H1 (cell line): ENCODE data around the gene MYH10. TPM values are rescaled to one million over a fixed set of nuclear protein-coding genes. Genes with fewer than 3 reads are reported as not detected.

Experiments
- CTCF ChIA-PET: fragments of 300-600 bp; sonication (Branson Sonifier 250); formaldehyde crosslinking; loops from one replicate; lab custom pipeline; 2021; ENCODE audit not compliant: partially characterized antibody; lab: Charles Lee
- POLR2A ChIA-PET: fragments of 300-600 bp; sonication (Branson Sonifier 250); formaldehyde crosslinking; loops from one replicate; lab custom pipeline; 2021; ENCODE audit warnings: inconsistent platforms; ENCODE audit not compliant: partially characterized antibody; lab: Charles Lee
- DNase-seq, 2 experiments: peaks; one replicate each; pipeline versions ENCODE4 v3.0.0 to v3.0.0-alpha.2; 2010 to 2022; ENCODE audit warnings: low spot score in 2 of 2, low read depth in 1 of 2, mixed read lengths in 1 of 2
- FAIRE-seq: peaks from 2 replicates; lab custom pipeline; 2011; peaks lifted over from hg19 to GRCh38; lab: Jason Lieb, UNC
- H2AFZ ChIP-seq: 2 replicates; pipeline ENCODE4 v1.8.1; 2012; ENCODE audit warnings: low read length, inconsistent platforms
- H2AK5ac ChIP-seq: 2 replicates; pipeline ENCODE4 v1.6.1; 2013; ENCODE audit warnings: low read depth, low read length
- H2BK120ac ChIP-seq: replicated peaks from 2 replicates; pipeline ENCODE3; 2013; ENCODE audit warnings: low read depth, low read length, inconsistent platforms
- H2BK12ac ChIP-seq: 2 replicates; pipeline ENCODE4 v1.6.1; 2013; ENCODE audit warnings: low read depth, low read length
- H2BK15ac ChIP-seq: 2 replicates; pipeline ENCODE4 v1.6.1; 2013; ENCODE audit warnings: low read length
- H2BK20ac ChIP-seq: 2 replicates; pipeline ENCODE4 v1.6.1; 2013; ENCODE audit warnings: low read length
- H2BK5ac ChIP-seq: 2 replicates; pipeline ENCODE4 v1.6.1; 2013; ENCODE audit warnings: low read depth, low read length
- H3K14ac ChIP-seq: 2 replicates; pipeline ENCODE4 v1.6.1; 2013; ENCODE audit warnings: inconsistent platforms; ENCODE audit not compliant: insufficient read length
- H3K18ac ChIP-seq: 2 replicates; pipeline ENCODE4 v1.6.1; 2013; ENCODE audit warnings: low read length; ENCODE audit errors: extremely low read depth
- H3K23ac ChIP-seq: 2 replicates; pipeline ENCODE4 v1.6.1; 2013; ENCODE audit warnings: inconsistent platforms; ENCODE audit not compliant: insufficient read length
- H3K23me2 ChIP-seq: 2 replicates; pipeline ENCODE4 v1.6.1; 2013; ENCODE audit warnings: low read depth, low read length
- H3K27ac ChIP-seq: 2 replicates; pipeline ENCODE4 v1.6.1; 2011; ENCODE audit warnings: low read depth, low read length, inconsistent platforms
- H3K27me3 ChIP-seq, 4 experiments: replicated peaks in 1 of 4; 1 replicate in 1 of 4; 2 replicates in 3 of 4; pipeline versions ENCODE4 v1.6.1 to v1.8.1; 2011 to 2013; ENCODE audit warnings: low read length in 3 of 4, mild to moderate bottlenecking in 3 of 4, inconsistent platforms in 2 of 4, mixed read lengths in 2 of 4, moderate library complexity in 1 of 4; ENCODE audit not compliant: control insufficient read depth in 3 of 4, insufficient read depth in 3 of 4; ENCODE audit errors: extremely low read depth in 1 of 4
- H3K36me3 ChIP-seq, 4 experiments: 2 replicates each; pipeline versions ENCODE4 v1.6.1 to v1.8.1; 2011 to 2013; ENCODE audit warnings: mild to moderate bottlenecking in 4 of 4, low read length in 3 of 4, moderate library complexity in 2 of 4, control low read depth in 1 of 4, inconsistent platforms in 1 of 4; ENCODE audit not compliant: insufficient read depth in 4 of 4, control insufficient read depth in 2 of 4
- H3K4ac ChIP-seq: replicated peaks from 2 replicates; pipeline ENCODE3; 2013; ENCODE audit warnings: low read length, low read depth, mixed read lengths, inconsistent platforms; ENCODE audit not compliant: insufficient read length
- H3K4me1 ChIP-seq, 4 experiments: replicated peaks in 1 of 4; 1 replicate in 1 of 4; 2 replicates in 3 of 4; pipeline versions ENCODE4 v1.6.1 to v1.8.1; 2011 to 2013; ENCODE audit warnings: low read length in 3 of 4, inconsistent platforms in 2 of 4, mixed read lengths in 1 of 4; ENCODE audit not compliant: insufficient read depth in 4 of 4, control insufficient read depth in 3 of 4
- H3K4me2 ChIP-seq, 2 experiments: 2 replicates each; pipeline versions ENCODE4 v1.6.1 to v1.8.1; 2011 to 2013; ENCODE audit warnings: low read depth in 2 of 2, low read length in 2 of 2, control low read depth in 1 of 2, inconsistent platforms in 1 of 2, mild to moderate bottlenecking in 1 of 2; ENCODE audit not compliant: insufficient read depth in 1 of 2
- H3K4me3 ChIP-seq, 4 experiments: fragments of 200-600, 300-600 bp in 1 of 4; sonication (generic), shearing (Covaris generic), sonication (Bioruptor Twin) in 1 of 4; 2 replicates each; pipeline versions ENCODE4 v1.5.1 to v1.8.1; 2011 to 2016; ENCODE audit warnings: low read length in 4 of 4, low read depth in 3 of 4, control low read depth in 2 of 4, inconsistent platforms in 2 of 4, mild to moderate bottlenecking in 2 of 4, mixed read lengths in 1 of 4, moderate library complexity in 1 of 4; ENCODE audit not compliant: insufficient read depth in 2 of 4; ENCODE audit errors: extremely low read depth in 1 of 4
- H3K56ac ChIP-seq: replicated peaks from 2 replicates; pipeline ENCODE3; 2013; ENCODE audit warnings: low read depth, mild to moderate bottlenecking, mixed read lengths, low read length, inconsistent platforms; ENCODE audit not compliant: insufficient read length
- H3K79me1 ChIP-seq: 2 replicates; pipeline ENCODE4 v1.6.1; 2013; ENCODE audit warnings: low read depth, low read length, control low read depth
- H3K79me2 ChIP-seq, 2 experiments: 2 replicates each; pipeline versions ENCODE4 v1.6.1 to v1.8.1; 2012 to 2013; ENCODE audit warnings: low read length in 2 of 2, mild to moderate bottlenecking in 2 of 2, inconsistent platforms in 1 of 2; ENCODE audit not compliant: insufficient read depth in 2 of 2, control insufficient read depth in 1 of 2
- H3K9ac ChIP-seq, 4 experiments: replicated peaks in 1 of 4; 1 replicate in 1 of 4; 2 replicates in 3 of 4; pipeline versions ENCODE4 v1.6.1 to v1.8.1; 2011 to 2013; ENCODE audit warnings: low read depth in 3 of 4, low read length in 3 of 4, control low read depth in 2 of 4, mild to moderate bottlenecking in 2 of 4, moderate library complexity in 2 of 4, inconsistent platforms in 1 of 4; ENCODE audit errors: extremely low read depth in 1 of 4
- H3K9me3 ChIP-seq, 2 experiments: 2 replicates each; pipeline versions ENCODE4 v1.6.1 to v1.8.1; 2012 to 2013; ENCODE audit warnings: mild to moderate bottlenecking in 2 of 2, moderate library complexity in 2 of 2, control low read depth in 1 of 2, inconsistent platforms in 1 of 2, low read depth in 1 of 2, low read length in 1 of 2, mixed read lengths in 1 of 2; ENCODE audit not compliant: insufficient read depth in 2 of 2
- H4K20me1 ChIP-seq, 2 experiments: replicated peaks in 1 of 2; 2 replicates each; pipeline versions ENCODE3 to v1.8.1; 2011 to 2013; ENCODE audit warnings: inconsistent platforms in 2 of 2, low read length in 2 of 2, mild to moderate bottlenecking in 1 of 2; ENCODE audit not compliant: insufficient read depth in 2 of 2, control insufficient read depth in 1 of 2
- H4K5ac ChIP-seq: 2 replicates; pipeline ENCODE4 v1.6.1; 2013; ENCODE audit warnings: low read length, low read depth, mixed read lengths, inconsistent platforms; ENCODE audit not compliant: insufficient read length
- H4K8ac ChIP-seq: 2 replicates; pipeline ENCODE4 v1.8.0; 2013; ENCODE audit warnings: mild to moderate bottlenecking, moderate library complexity, low read length, inconsistent platforms; ENCODE audit not compliant: insufficient read depth; ENCODE audit errors: extremely low read depth
- H4K91ac ChIP-seq: replicated peaks from 2 replicates; pipeline ENCODE3; 2013; ENCODE audit warnings: low read length, mixed read lengths, inconsistent platforms; ENCODE audit not compliant: insufficient read length
- ASH2L ChIP-seq: fragments of 200-600, 300-600 bp; sonication (generic); IDR thresholded peaks from one replicate; pipeline ENCODE4 v1.7.1; 2017; ENCODE audit warnings: low read length
- BCL11A ChIP-seq, 2 experiments: IDR thresholded peaks; one replicate each; pipeline ENCODE4 v1.6.1; 2011; ENCODE audit warnings: low read depth in 2 of 2, low read length in 2 of 2, mild to moderate bottlenecking in 2 of 2
- KDM1A ChIP-seq: fragments of 200-600, 300-600 bp; sonication (generic); IDR thresholded peaks from 2 replicates; pipeline ENCODE4 v1.7.1; 2016; ENCODE audit warnings: mild to moderate bottlenecking, low read length, borderline replicate concordance
- SIN3A ChIP-seq, 2 experiments: IDR thresholded peaks in 1 of 2; conservative IDR thresholded peaks in 1 of 2; 2 replicates each; pipeline ENCODE4 v1.6.1; 2011 to 2012; ENCODE audit warnings: low read length in 2 of 2, improper control_type of control experiment in 1 of 2, low read depth in 1 of 2, mild to moderate bottlenecking in 1 of 2
- SP4 ChIP-seq: IDR thresholded peaks from 2 replicates; pipeline ENCODE4 v1.6.1; 2012; ENCODE audit warnings: low read length, inconsistent platforms
- WGBS, 2 experiments: shearing (Covaris generic) in 1 of 2; methylation state at CpG; one replicate each; pipeline versions ENCODE4 v1.1.6 to v1.1.7; 2013 to 2015; ENCODE audit warnings: low lambda C conversion rate in 2 of 2, mixed read lengths in 2 of 2, inconsistent platforms in 1 of 2, low coverage in 1 of 2, missing lambda C conversion rate in 1 of 2; ENCODE audit not compliant: insufficient replicate concordance in 2 of 2, insufficient coverage in 1 of 2, insufficient read length in 1 of 2; ENCODE audit errors: extremely low coverage in 1 of 2, missing lambda C conversion rate in 1 of 2; 5-methylcytosine and 5-hydroxymethylcytosine counted together
- polyA plus RNA-seq, 7 experiments: library from polyadenylated mRNA; depleted of rRNA in 3 of 7; stranded (reverse) in 5 of 7; unstranded in 2 of 7; fragments of >200 nt in 5 of 7; fragments of 200-250 nt in 2 of 7; gene quantifications; 1 replicate in 5 of 7; 2 replicates in 1 of 7; 4 replicates in 1 of 7; pipeline versions ENCODE4 v1.2.1 to v1.2.3, GENCODE V29; 2011 to 2013; ENCODE audit warnings: missing spikeins in 2 of 7, mixed read lengths in 2 of 7
- total RNA-seq: library from RNA; stranded (reverse); fragmentation: NEBNext Ultra II Directional; extraction: Animal tissue kit (Norgen Biotek cat#: 25700); gene quantifications from 2 replicates; pipeline ENCODE4 v1.2.1, GENCODE V29; 2021

The MYH10 gene
- total and polyA plus RNA-seq, 2 of the 8 experiments (the other 6 are each of a cell fraction or from before 2014, with no cell fraction given): 64.1 to 289 TPM

DNA sequence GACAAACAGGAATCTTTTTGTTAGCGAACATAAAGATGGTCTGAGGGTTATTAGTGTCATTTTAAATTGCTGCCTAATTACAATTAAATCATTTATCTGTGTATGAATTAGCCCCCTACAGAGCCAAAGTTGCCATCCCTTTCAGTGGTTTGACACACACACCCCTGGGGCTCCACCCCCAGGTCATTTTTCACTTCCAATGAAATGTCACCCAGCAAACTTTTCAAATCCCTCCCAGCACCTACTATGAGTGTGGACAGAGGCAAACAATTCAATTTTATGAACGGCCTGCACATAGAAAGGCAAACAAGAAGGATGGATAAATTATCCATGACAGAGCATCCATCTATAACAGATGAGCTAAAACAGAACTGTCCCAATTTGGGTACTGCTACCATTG is 2.4 kb downstream of the MYH10 start:
- H3K4ac ChIP-seq: no peak overlapping the region
- H3K79me2 ChIP-seq: peaks cover 35 to 72% of the 10 kb centered on the region in 2 experiments
- no peak for DNase-seq
- no peak overlapping the region for H2BK15ac ChIP-seq
- no peak overlapping the region for H2BK120ac ChIP-seq
- peaks cover 23 to 38% of the 10 kb centered on the region in 2 experiments for H4K20me1 ChIP-seq
- H2BK5ac ChIP-seq: no peak overlapping the region
- no peak overlapping the region for H3K56ac ChIP-seq
- no peak overlapping the region for H2AK5ac ChIP-seq
- H3K14ac ChIP-seq: no peak overlapping the region
- no peaks in the 10 kb centered on the region for H3K79me1 ChIP-seq
- H4K91ac ChIP-seq: no peak overlapping the region
- H3K4me1 ChIP-seq: peaks cover 6 to 14% (median 8%) of the 10 kb centered on the region in 4 experiments; a peak in 6 of 7 replicates
- H3K18ac ChIP-seq: no peak overlapping the region
- no peaks in the 10 kb centered on the region for H3K27me3 ChIP-seq
- peaks cover 6% of the 10 kb centered on the region; the same call in 1 of the 2 replicates for H3K23me2 ChIP-seq
- no peak overlapping the region for H2BK20ac ChIP-seq
- H3K36me3 ChIP-seq: peaks cover 0 to 3% (median under 1%) of the 10 kb centered on the region in 4 experiments; a peak in 3 of 8 replicates
- ChIA-PET CTCF (interaction anchor here (0.7 to 1.6 kb wide), 2 partner anchors 16 to 105 kb away, joined by 3 to 4 read pairs; no protein-coding TSS in a partner anchor), POLR2A (interaction anchor here (0.7 to 1.9 kb wide), 7 partner anchors 14 to 246 kb away, joined by 3 to 8 read pairs (median 3); no protein-coding TSS in a partner anchor)
- no peak overlapping the region for H3K23ac ChIP-seq
- H3K4me3 ChIP-seq: peak overlapping the region; percentile 20 to 99 (median 66); a peak in 5 of 8 replicates
- peak overlapping the region; percentile 76 to 81 for H3K4me2 ChIP-seq
- 44% methylated on average over 2 of the region's 2 CpGs; no CpG with 5 or more reads in 1 of the 2 experiments for WGBS, 2 experiments
- H4K5ac ChIP-seq: no peak overlapping the region
- peak overlapping the region in 2 of 4 experiments; percentile 39 to 40; a peak in 2 of 7 replicates for H3K9ac ChIP-seq
- no peak overlapping the region for H3K27ac ChIP-seq
- H4K8ac ChIP-seq: no peak overlapping the region
- FAIRE-seq: no peak
- no peak overlapping the region for H2BK12ac ChIP-seq
- H3K9me3 ChIP-seq: no peaks in the 10 kb centered on the region
- no peak for TF ChIP-seq SIN3A (conservative IDR thresholded peaks at IDR 0.05 in 1 of 2, IDR thresholded peaks at IDR 0.05 in 1 of 2; ENCODE audit: low read depth in 1 of 2, low read length in 2 of 2)
- TF ChIP-seq ASH2L: no peak
- TF ChIP-seq KDM1A: no peak
- no peak for TF ChIP-seq BCL11A (IDR thresholded peaks at IDR 0.05; ENCODE audit: low read depth in 2 of 2, low read length in 2 of 2)
- TF ChIP-seq SP4: no peak
- H2AFZ ChIP-seq: no peak overlapping the region
